Body of pancreas (tissue), 4 donors: ENCODE measurements around the gene TMEM168. TPM values are rescaled to one million over a fixed set of nuclear protein-coding genes. Genes with fewer than 3 reads are reported as not detected.

Source experiments
- ATAC-seq: fragments of 150-250 bp; one replicate; pipeline ENCODE4 v1.9.1; 2016
- DNase-seq, 4 donors: peaks; one replicate each; pipeline ENCODE4 v3.0.0-alpha.2; 2019
- H3K27ac ChIP-seq, 4 donors: fragments of 200-600 bp; sonication (generic); 1 replicate in 3 of 4; 2 replicates in 1 of 4; pipeline versions ENCODE4 v1.5.1 to v1.6.1; 2016 to 2019; ENCODE audit warnings: mild to moderate bottlenecking in 1 of 4, mixed read lengths in 1 of 4, moderate library complexity in 1 of 4
- H3K27me3 ChIP-seq, 2 donors: fragments of 200-600 bp; sonication (generic); one replicate each; pipeline ENCODE4 v1.6.0; 2016; ENCODE audit warnings: mild to moderate bottlenecking in 1 of 2
- H3K36me3 ChIP-seq, 2 donors: fragments of 200-600 bp; sonication (generic); replicated peaks in 1 of 2; 2 replicates each; pipeline ENCODE4 v1.5.1; 2016; ENCODE audit warnings: low read depth in 2 of 2; ENCODE audit not compliant: insufficient read depth in 1 of 2
- H3K4me1 ChIP-seq: fragments of 200-600 bp; sonication (generic); one replicate; pipeline ENCODE4 v1.6.0; 2016
- H3K4me3 ChIP-seq, 2 donors: fragments of 200-600 bp; sonication (generic); 1 replicate in 1 of 2; 2 replicates in 1 of 2; pipeline ENCODE4 v1.5.1; 2016 to 2019
- H3K9me3 ChIP-seq, 3 donors: fragments of 200-600 bp; sonication (generic); 1 replicate in 2 of 3; 2 replicates in 1 of 3; pipeline ENCODE4 v1.5.1; 2016
- CTCF ChIP-seq, 7 experiments: fragments of 450-650 bp in 4 of 7; fragments of 200-600 bp in 3 of 7; sonication (generic) in 3 of 7; IDR thresholded peaks; one replicate each; pipeline ENCODE4 v1.5.1; 2016 to 2019; ENCODE audit warnings: antibody characterized with exemption in 7 of 7
- POLR2A ChIP-seq, 3 donors: fragments of 450-650 bp; IDR thresholded peaks; one replicate each; pipeline ENCODE4 v1.6.1; 2016; ENCODE audit warnings: antibody characterized with exemption in 3 of 3, mild to moderate bottlenecking in 2 of 3
- WGBS, 2 donors: methylation state at CpG; one replicate each; pipeline ENCODE4 v1.1.5; 2017; 5-methylcytosine and 5-hydroxymethylcytosine counted together
- intact Hi-C: fragments of 100-400 bp; cut with DNase I; formaldehyde crosslinking; loops from one replicate; pipeline ENCODE4 v1.15.1; 2023
- total RNA-seq, 2 donors: library from RNA; depleted of rRNA; stranded (reverse); fragments of >200 nt; gene quantifications; one replicate each; pipeline ENCODE4 v1.1.0, GENCODE V29; 2016

The TMEM168 gene
- total RNA-seq, 2 donors from 2014 or later, result 13.7 to 15.8 TPM

DNA sequence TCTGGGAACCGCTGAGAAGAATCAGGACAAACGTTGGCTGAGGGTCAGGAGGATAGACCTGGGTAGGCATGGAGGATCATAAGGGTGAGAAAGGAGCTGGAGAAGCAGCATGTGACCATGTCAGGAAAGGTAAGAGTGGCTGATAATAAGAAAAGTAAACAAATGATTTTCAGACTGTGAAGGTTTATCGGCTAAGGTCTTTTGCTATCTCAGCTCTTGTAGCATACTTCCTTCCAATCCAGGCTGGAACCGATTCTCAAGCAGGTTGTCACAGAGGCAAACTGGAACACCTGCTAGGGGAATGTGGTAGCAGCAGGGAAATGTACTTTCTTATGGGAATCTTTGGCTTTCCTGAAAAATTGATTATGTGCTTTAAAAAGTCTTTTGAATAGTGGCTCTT lies 74.7 kb downstream of the TMEM168 start:
- ATAC-seq (peak; percentile 56), DNase-seq (peak in 1 of 4 donors; percentile 39)
- H3K27ac ChIP-seq, result no peak overlapping the region
- no peak overlapping the region for H3K4me3 ChIP-seq
- TF ChIP-seq POLR2A (IDR thresholded peaks at IDR 0.05) (no peak), CTCF (IDR thresholded peaks at IDR 0.05) (no peak)
- H3K27me3 ChIP-seq, result no peaks in the 10 kb centered on the region
- peaks cover 8% of the 10 kb centered on the region for H3K4me1 ChIP-seq
- intact Hi-C loops, result no loop called here
- 40 to 41% methylated on average over 4 of the region's 4 CpGs for WGBS, 2 donors
- no peaks in the 10 kb centered on the region for H3K9me3 ChIP-seq
- H3K36me3 ChIP-seq, result no peaks in the 10 kb centered on the region

DNA sequence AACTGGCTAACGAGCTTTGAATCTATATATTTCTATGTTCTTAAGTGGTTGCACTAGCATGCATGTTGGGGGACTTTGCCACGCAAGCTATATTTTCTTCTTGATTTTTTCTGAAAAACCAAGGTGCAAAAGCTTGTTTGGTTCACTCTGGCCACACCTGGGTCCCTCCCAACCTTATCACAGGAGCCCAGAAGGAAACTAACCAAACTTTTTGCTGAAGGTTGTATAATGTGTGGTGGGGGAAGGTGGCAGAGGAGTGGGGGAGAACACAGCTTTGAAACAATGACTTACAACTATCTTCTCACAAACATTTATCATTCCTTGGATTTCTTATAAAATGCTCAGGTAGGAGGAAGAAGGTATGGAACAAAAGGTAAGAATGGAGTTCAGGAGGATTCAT lies 75.3 kb downstream of the TMEM168 start:
- TF ChIP-seq CTCF (IDR thresholded peaks at IDR 0.05), result no peak
- TF ChIP-seq POLR2A (IDR thresholded peaks at IDR 0.05), result no peak
- ATAC-seq, result no peak

More for the DNA sequence above, 75.3 kb downstream of the TMEM168 start:
- Histone ChIP-seq H3K27ac (no peak overlapping the region), H3K4me3 (no peak overlapping the region), H3K27me3 (no peaks in the 10 kb centered on the region), H3K4me1 (peaks cover 8% of the 10 kb centered on the region), H3K36me3 (no peaks in the 10 kb centered on the region), H3K9me3 (no peaks in the 10 kb centered on the region)
- DNase-seq, result no peak
- intact Hi-C loops, result no loop called here
- WGBS, 2 donors, result 93 to 97% methylated on average over 2 of the region's 2 CpGs
